Fibroblast of skin of left quadriceps (primary cell): ENCODE measurements around the gene CRIM1.

ENCODE experiments used
- DNase-seq, 2 experiments: peaks; one replicate each; pipeline ENCODE4 v3.0.0-alpha.2; 2013; ENCODE audit warnings: low read depth in 2 of 2

The CRIM1 gene

DNA sequence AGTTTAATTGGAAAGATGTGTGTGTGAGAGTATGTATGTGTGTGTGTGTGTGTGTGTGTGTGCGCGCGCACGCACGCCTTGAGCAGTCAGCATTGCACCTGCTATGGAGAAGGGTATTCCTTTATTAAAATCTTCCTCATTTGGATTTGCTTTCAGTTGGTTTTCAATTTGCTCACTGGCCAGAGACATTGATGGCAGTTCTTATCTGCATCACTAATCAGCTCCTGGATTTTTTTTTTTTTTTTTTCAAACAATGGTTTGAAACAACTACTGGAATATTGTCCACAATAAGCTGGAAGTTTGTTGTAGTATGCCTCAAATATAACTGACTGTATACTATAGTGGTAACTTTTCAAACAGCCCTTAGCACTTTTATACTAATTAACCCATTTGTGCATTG, 194.4 kb downstream of the CRIM1 start:
- DNase-seq: no peak

DNA sequence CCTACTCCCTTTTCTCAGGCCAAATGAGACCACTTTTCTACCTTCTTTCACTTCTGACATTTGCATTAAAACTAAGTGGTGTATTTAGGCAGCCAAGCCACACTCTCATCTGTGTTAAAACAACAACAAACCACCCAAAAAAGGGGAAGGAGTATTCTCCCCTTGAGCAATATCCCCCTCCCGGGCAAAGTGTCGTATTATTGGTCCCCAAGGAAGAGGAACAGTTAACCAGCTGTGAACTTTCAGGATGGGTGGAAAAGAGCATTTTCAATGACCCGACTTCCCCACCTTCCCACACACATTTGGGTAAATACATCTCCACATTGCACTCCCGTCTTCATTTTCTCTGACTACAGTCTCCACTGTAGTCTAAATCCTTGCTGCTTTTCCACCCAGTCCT, 198.1 kb downstream of the CRIM1 start:
- no peak for DNase-seq

DNA sequence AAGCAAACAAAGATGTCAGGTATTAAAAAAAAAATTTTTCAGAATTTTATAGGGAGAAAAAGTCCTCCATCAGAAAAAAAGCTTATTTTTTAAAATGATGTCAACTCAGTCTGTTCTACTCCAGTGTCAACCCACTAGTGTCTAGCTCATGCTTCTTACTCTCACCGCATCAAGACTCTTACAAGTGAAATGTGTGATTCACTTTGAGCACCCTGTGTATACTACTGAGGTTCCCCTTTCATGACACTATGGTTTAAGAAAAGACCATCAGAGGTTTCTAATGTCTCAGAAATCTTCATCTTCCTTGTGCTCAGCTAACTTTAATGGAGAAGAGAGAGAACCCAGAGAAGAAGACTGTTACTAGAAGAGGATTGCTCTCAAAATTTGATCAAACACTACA, 199.0 kb downstream of the CRIM1 start:
- DNase-seq: no peak

DNA sequence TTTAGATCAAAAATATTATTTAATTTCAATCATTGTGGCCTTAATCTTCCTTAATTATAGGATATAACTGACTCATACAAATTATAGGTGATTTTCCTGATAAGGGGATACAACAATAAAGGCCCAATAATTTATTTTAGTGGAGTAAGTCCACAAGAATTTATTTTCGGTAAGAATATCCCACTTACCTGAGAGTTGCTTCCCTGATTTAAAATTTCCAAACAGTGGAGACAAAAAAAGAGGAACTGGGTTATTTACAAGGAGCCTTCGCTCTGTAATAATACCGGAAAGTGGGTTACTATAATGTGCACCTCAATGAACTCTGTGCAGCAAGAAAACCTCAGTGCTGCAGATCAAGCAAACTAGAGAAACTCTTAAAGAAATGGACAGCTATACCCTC, 200.2 kb downstream of the CRIM1 start:
- DNase-seq: no peak

DNA sequence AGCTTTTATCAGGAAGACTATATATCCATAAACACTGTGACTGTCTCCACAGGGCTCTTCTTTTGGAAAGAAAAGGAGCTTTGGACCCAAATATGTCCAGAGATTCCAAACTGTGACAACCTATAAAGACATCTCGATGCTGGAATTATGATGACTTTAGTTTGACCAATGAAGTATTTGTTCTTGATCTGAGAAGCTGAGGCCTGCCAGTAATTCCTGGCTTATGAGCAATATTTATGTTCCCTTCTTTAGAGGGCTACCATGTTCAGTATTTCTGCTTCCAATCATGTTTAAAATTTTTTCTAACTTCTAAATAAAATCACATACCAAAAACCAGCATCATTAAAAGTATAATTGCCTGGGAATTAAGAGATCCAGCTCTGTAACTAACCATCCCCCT, 201.3 kb downstream of the CRIM1 start:
- DNase-seq: peak; percentile 64 to 65

DNA sequence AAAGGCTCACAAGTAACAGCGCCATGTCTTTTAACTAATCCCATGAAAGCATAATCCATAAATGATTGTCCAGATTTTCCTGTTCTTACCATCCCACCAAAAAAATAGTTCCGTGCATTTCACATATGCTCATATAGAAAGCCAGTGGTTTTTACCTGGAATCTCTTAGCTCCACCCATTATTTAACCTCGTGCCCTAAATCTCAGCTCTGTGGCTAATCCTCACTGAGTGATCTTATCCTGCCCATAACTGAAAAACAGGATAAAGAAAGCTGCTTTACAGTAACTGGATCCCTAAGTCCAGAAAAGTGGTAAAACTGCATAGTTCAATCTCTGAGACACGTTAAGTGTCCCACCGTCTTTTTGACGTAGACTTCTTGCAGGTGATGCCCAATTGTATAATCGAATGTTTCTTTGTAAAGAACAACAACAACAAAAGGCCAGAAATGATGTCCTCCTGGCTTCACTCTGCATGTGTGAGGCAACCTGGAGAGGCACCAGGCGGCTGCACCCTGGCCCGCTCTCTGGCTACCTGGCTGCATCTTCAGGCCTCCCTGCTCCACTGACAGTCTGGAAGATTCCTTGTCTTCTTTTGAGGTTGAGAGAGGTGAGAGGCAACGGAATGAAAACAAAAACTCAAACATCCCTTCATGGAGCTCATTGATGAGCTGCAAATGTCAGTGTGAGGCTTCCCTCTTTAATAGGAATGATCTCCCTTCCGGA, 203.8 kb downstream of the CRIM1 start:
- no peak for DNase-seq

DNA sequence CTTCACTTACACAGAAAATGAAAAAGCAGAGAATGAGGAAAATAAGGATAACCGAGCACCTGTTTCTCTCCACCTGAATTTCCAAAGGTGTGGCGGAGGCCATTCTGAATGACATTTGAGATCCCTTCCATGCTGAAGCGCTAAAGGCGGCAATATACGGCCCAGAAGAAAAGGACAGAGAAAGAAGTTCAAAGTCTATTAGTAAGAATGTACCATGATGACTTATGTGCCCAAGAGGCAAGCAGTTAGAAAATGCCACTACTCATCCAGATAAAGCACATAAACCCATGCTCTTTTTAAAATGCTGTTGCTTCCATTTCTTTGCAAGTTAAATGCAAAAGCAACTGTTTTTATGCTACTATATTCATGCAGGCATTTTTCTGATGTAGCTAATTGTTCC, 205.1 kb downstream of the CRIM1 start:
- no peak for DNase-seq

DNA sequence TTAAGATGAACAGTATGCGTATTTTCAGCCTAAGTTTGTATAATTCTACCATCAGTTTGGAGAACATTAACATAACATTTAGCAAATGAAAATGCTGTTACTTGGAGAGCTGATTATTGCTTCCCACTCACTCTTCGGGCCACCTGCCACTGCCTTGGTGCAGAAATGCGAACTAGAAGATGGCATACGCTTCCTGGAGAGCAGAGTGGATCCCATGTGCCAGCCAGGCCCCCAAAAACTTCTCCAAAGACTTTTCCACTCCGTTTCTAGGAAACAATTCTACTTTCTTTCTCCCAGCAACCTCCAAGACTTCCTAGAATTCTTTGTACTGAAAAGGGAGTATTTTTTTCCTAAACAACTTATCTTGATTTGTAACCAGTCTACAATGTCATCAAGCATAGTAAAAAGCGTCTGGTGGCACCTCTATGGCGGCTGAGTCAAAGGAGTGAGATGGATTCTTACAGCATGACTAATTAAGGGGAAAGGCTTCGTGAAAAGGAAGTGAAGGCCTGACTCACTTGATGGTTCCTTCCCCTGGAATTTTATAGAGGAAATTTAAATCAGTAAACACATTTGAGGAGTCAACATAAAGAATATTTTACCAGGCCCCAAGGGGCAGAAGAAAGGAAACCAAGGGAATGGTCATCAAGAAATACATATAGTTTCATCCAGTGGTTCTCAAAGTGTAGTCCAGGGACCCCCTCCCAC, 205.8 kb downstream of the CRIM1 start:
- DNase-seq: peak; percentile 87 to 88

DNA sequence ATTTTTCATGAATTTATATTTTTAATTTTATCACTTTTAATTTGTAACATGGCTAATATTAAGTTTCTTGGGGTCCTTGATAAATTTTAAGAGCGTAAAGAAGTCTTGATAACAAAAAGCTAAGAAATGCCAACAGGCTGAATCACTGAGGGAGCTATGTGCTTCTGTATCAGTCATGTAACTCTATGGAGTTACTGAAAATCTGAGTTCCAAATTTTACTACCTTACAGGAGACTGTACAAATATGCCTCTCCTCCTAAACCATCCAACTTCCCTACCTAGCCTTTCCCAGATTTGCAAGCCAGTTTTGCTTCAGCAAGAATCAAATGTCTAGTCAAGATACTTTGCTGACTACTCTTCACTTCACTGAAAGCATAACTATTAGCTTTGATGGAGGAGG, 206.7 kb downstream of the CRIM1 start:
- DNase-seq: no peak

DNA sequence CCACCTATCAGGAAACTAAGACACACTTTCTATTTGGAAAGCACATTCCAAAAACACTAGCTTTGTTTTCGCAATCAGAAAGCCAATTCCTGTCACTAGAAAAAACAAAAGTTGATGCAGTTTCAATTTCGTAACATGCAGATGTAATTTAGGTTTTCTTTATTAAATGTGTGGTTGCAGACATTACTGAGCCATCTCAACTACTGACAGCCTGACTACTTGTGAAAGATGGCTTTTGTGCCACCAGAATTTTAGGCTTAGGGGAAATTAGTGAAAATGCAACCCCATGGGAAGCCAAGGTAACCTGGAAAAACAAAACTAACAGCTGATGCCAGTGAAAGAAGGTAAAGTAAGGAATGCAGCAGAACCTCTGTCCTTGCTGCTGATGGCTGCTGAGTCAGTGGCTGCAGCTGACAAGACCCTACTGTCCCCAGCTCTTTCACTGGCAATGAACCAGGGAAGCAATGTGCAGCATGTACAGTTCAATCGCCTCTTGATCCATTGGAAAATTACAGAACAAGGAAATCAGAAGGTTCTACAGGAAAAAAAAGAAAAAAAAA, 207.5 kb downstream of the CRIM1 start:
- DNase-seq: peak; percentile 51 to 53

DNA sequence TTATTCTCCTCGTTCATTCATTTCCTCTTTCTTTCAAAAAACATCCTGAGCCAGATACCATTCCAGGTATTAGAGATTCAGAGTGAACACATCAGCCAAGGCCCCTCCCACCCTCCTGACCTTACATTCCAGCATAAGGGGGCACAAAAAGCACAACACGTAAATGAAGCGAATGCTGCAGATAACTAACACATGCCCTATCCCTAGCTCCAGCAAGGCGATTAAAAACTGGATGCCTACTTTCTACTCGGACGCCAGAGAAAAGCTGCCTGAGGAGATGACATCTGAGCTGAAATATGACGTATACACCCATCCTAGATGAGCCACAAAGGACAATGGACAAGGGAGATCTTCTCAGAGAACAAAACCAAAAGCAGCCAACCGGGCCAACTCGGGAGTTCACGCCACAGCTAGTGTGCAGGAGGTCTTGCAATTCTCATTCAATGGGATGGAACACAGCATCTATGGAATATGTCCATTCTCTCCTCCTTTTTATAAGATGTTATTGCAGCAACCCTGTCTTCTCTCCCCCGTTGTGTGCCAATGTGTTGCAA, 208.9 kb downstream of the CRIM1 start:
- no peak for DNase-seq

DNA sequence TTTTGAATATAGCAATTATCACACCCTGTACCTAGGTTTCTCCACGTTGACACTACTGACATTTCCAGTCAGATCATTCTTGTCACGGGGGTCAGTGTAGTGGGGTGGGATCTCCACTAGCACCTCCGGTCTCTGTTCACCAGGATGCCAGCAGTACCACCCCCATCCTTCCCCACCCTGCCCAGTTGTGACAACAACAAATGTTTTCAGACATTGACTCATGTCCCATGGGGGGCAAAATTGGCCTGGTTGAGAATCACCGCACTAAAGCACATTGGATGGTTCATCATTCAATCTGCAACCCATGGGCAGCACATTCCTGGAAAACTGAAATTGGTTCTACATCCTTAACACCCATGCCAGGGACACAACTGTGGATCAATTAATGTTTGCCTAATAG, 210.1 kb downstream of the CRIM1 start:
- DNase-seq: no peak

DNA sequence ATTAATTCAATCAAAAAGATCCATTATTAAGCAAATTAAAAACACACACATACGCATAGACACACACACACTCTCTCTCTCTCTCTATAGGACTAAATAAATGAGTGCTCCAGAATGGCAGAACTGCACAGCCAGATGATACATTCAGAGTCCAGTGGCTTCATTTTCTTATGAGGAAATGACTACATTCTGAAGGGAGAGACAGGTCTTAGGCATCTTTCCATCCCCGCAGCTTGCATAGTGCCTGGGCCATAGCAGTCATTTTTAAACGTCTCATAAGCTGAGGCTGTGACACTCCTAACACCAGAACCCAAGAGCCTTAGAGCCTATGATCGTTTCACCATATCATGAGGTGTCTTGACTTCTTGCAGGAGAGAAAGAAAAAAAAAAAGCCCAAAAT, 211.3 kb downstream of the CRIM1 start:
- no peak for DNase-seq

DNA sequence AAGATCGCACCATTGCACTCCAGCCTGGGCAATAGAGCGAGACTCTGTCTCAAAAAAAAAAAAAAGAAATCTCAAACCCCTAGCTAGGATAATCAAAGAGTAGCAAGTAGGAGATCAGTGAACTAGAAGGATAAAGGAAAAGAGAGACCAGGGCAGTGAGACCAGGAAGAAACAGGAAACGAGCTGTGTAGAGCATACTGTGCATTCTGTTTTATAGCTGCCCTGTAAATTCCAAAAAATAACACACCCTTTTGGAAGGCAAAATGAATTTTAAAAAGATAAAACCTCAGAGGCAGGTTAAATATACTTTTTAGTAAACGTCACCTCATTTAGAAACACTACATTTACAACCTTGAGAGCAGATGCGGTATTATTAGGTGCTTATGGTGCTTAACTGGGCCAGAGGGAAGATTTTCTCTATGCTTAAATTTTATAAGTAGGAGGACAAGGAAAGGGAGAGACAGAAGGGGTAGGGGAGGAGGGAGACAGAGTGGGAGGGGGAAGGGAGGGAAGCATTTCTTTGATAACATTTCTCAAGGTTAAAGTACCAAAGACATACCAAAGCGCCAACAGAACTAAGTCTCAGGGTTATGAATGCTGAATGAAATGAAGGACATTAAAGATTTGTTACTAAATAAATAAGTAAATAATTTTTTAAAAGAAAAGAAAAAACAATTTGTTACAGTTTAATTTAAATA, 212.3 kb downstream of the CRIM1 start:
- no peak for DNase-seq

DNA sequence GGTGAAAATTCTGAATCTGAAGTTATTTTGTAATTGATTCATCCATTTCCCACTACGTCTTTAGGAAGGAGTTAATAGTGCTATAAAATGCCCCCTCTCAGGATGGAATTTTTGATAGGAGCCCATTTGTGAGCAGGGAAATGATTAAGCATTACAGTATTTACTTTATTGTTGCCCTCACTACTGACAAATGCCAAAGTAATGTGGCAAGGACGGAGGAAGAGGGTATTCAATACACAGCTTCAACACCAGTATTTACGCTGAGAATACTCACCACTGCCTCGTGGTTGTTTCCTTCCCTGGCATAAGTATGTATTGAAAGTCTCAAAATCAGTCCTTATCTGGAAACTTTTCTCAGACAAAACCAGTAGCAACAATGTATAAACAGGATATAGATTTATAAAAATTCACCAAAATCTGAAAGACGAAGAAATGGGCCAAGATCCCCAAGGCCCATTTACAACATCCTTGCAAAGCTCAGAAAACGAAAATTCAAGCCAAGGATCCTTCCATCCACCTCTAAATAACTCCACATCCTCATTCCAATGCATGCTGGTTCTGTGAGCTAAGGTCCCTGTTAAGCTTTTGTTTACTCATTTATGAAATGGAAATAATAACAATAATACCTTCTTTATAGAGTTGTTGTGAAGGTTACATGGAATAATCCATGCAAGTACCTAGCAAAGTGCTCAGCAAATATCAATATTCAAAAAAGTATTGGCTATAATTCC, 213.1 kb downstream of the CRIM1 start:
- no peak for DNase-seq

DNA sequence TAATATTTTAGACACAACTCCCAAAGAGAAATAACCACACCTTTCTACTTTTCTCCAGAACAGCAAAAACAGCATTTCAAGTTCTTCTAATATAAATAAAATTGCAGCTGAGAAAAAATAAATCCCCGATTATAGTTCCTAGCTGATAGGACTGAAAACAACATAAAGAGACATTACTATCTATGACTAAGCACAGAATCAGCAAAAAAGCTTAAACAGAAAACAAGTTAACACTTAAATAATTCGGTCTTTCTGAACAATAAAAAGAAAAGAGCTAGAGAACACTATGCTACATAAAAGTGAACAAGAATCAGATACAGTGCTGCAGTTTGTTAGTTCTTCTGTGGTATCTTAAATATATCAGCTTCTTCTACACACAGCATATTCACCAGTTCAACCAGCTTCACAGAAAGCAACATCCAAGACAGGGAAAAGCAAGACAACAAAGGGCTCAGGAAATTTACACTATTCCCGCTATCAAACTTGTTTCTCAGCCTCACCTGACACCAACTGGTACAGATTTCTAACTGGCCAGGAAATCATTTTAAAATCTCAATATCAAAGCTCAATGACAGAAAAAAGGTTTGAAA, 213.8 kb downstream of the CRIM1 start:
- DNase-seq: no peak

DNA sequence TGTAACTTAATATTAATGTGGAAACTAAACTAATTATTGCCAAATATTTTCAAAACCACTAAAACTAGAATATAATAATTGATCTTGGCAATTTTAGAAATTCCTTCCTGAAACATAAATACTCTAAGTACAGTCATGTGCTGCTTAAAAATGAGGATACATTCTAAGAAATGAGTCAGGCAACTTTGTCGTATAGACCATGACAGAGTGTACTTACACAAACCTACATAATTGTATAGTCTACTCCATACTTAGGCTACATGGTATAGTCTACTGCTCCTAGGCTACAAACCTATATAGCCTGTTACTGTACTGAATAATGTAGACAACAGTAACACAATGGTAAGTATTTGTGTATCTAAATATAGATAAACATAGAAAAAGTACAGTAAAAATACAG, 214.8 kb downstream of the CRIM1 start:
- DNase-seq: no peak

DNA sequence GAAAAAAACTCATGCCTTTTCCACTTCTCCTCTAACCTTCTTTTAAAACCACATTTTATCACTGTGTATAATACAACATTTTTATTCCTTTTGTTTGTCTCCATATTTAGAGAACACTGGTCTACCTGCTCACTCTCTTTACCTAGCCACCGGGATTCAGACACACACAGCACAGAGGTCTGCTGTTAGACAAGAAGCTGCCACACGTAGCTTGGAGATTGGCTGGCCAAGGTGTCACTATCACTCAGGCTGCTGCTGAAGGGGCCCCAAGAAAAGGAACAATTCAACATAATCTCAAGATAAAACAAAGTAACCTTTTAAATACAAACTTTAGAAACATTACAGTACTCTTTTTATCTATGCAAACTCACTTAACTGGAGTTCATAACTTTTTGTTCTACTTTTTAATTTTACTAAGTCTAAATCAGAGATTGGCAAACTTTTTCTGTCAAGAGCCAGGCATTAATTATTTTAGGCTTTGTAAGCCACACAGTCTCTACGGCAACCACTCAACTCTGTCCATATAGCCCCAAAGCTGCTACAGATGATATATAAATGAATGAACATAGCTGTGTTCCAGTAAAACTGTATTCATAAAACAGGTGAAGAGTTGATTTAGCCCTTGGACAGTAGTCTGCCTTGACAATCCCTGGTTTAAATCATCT, 216.6 kb downstream of the CRIM1 start:
- DNase-seq: peak in 1 of 2 experiments; percentile 38

DNA sequence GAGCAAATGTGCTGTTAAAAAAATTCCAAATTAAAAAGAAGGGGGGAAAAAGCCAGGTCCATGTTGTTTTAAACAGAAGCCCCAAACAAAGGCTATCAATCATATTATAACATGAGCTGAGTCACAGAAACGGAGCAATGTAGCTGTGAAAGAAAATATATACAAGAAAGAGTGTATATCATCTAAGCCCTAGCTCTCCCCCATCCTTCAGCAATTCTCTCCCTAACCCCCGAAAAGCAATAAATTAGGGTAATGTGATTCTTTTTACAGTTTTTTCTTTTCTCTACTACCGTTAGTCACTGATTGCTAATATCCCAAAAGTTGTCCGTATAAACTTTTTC, 217.1 kb downstream of the CRIM1 start:
- DNase-seq: peak; percentile 63 to 64

DNA sequence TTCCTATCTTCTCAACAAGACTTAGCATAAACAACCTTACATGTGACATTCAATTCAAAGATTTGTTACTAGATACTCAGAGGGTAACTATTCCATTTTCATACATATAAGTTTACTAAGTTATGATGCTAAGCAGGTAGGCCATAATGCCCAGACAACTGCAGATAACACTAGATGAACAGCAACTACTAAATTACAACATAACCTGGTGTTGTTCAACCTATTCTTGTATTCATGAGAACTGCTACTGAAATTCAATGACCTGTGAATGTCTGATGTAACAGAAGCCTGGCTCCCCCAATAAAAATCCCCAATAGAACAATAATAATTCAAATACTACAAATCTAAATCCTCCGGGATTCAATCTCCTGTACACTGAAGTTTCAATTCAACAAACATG, 217.6 kb downstream of the CRIM1 start:
- no peak for DNase-seq

DNA sequence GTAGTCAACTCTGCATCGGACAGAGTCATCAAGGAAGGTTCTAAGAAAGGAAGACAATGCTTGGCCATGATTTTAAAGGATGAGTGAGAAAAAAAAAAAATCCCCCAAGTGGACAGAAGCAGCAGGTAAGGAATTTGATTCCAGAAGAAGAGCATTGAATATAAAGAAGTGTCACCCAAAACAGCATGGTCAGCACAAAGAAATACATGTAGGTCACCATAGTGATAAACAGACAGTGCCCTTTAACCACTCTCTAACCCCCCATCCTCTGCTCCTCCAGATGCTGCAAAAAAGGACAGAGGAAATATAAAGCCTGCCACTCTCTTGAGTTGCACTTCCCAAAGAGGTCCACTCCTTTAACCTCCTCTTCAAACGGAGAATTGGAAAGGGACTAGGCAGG, 219.0 kb downstream of the CRIM1 start:
- no peak for DNase-seq
